ENCODE data around the gene INPP5A.

DNA sequence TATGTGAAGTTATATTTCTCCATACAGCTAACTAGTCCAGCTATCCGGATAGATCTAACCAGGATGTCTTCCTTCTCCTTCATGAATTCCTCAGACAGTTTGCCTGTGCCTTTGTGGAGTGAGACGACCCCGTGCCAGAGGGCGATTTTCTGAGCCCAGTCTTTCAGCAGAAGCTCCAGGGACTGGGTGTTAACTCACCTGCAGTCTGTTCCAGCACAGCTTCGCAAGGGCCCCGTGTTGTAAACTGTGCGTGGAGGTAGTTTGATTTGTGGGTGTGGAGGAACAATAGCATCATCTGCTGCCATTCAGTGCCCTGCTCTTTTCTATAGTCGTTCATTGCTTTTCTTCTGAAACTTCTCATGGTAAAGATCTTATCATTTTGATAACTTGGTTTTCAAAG lies 103.8 kb downstream of the INPP5A start:
- TF ChIP-seq EZH2phosphoT487 (IDR thresholded peaks at IDR 0.05; ENCODE audit: borderline replicate concordance), result no peak
- TF ChIP-seq, protein P1, sequence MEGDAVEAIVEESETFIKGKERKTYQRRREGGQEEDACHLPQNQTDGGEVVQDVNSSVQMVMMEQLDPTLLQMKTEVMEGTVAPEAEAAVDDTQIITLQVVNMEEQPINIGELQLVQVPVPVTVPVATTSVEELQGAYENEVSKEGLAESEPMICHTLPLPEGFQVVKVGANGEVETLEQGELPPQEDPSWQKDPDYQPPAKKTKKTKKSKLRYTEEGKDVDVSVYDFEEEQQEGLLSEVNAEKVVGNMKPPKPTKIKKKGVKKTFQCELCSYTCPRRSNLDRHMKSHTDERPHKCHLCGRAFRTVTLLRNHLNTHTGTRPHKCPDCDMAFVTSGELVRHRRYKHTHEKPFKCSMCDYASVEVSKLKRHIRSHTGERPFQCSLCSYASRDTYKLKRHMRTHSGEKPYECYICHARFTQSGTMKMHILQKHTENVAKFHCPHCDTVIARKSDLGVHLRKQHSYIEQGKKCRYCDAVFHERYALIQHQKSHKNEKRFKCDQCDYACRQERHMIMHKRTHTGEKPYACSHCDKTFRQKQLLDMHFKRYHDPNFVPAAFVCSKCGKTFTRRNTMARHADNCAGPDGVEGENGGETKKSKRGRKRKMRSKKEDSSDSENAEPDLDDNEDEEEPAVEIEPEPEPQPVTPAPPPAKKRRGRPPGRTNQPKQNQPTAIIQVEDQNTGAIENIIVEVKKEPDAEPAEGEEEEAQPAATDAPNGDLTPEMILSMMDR (conservative IDR thresholded peaks at IDR 0.05; ENCODE audit: low read length), result no peak

Data from Loucy (cell line).